Measurements from ENCODE around the gene TSPAN4.

Gene TSPAN4

DNA sequence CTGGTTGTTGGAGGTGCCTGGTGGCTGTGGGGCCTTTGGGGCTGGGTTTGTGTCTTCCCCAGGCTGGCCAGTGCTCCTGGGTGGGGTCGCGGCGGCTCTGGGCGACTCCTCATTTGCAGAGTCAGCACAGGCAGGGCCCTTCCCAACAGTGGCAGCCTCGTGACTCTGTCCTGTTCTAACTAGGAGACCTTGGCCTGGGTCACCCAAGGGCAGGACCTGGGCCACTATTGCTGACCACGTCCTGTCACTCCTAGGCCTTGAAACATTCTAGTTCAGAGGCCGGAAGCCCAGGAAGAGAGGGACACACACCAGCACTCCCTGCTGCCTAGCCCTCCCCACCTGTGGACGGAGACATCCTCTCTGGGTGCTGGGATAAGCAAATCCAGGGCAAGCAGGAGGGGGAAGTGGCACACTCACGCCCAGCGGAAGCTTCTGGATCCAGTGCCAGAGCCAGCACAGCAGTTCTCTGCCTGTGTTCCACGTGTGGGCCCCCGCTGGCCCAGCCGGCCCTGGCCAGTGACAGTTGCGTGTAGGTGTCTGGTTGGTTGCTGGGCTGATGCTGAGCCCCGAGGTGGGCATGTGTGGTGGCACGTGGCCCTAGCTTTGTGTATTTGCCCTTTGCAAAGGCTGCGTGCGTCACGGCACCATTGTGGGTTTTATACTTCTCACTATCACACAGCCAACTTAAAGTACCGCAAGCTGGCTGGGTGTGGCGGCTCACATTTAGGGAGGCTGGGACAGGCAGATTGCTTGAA lies 72.3 kb downstream of the TSPAN4 start:
- DNase-seq: no peak

All from bone marrow (tissue), 2 donors.